HL-60 (cell line): ENCODE data around the gene RPL10A.

Experiments
- CTCF ChIP-seq: IDR thresholded peaks from one replicate; pipeline ENCODE4 v1.5.1; 2011; ENCODE audit warnings: low read length, control low read depth, inconsistent platforms; ENCODE audit not compliant: insufficient read depth
- GABPA ChIP-seq: IDR thresholded peaks from 2 replicates; pipeline ENCODE4 v1.6.1; 2012; ENCODE audit warnings: low read depth

- no peak for TF ChIP-seq CTCF
- no peak for TF ChIP-seq GABPA
Measured at GRCh38 chr6:35485402-35485877, 17.2 kb downstream of the RPL10A start.
